Central memory CD4-positive, alpha-beta T cell (primary cell): ENCODE measurements around the gene AUTS2.

Experiments used
- DNase-seq: peaks from one replicate; pipeline ENCODE4 v3.0.0; 2022

AUTS2 gene

GRCh38 chr7:70374772-70375533 lies 776.7 kb downstream of the AUTS2 start:
- DNase-seq, result no peak

GRCh38 chr7:70376561-70377031 lies 778.3 kb downstream of the AUTS2 start:
- no peak for DNase-seq

GRCh38 chr7:70377957-70378356 lies 779.7 kb downstream of the AUTS2 start:
- DNase-seq, result no peak

- no peak for DNase-seq
Observed at GRCh38 chr7:70379210-70379609, 780.9 kb downstream of the AUTS2 start.

- DNase-seq, result no peak
Observed at GRCh38 chr7:70380421-70381015, 782.2 kb downstream of the AUTS2 start.

- no peak for DNase-seq
Observed at GRCh38 chr7:70383066-70383782, 784.9 kb downstream of the AUTS2 start.

- no peak for DNase-seq
Observed at GRCh38 chr7:70384024-70384423, 785.7 kb downstream of the AUTS2 start.

GRCh38 chr7:70384891-70385290 lies 786.6 kb downstream of the AUTS2 start:
- DNase-seq, result no peak

GRCh38 chr7:70387217-70387616 lies 788.9 kb downstream of the AUTS2 start:
- no peak for DNase-seq

GRCh38 chr7:70389531-70390151 lies 791.4 kb downstream of the AUTS2 start:
- DNase-seq, result no peak

- no peak for DNase-seq
Observed at GRCh38 chr7:70390251-70390650, 792.0 kb downstream of the AUTS2 start.

- no peak for DNase-seq
Observed at GRCh38 chr7:70392256-70392876, 794.1 kb downstream of the AUTS2 start.

- no peak for DNase-seq
Observed at GRCh38 chr7:70392877-70393435, 794.7 kb downstream of the AUTS2 start.

- DNase-seq, result no peak
Observed at GRCh38 chr7:70393956-70394355, 795.7 kb downstream of the AUTS2 start.

GRCh38 chr7:70400829-70401380 lies 802.6 kb downstream of the AUTS2 start:
- DNase-seq, result no peak

- DNase-seq, result no peak
Observed at GRCh38 chr7:70402069-70402468, 803.8 kb downstream of the AUTS2 start.

- no peak for DNase-seq
Observed at GRCh38 chr7:70405241-70405640, 807.0 kb downstream of the AUTS2 start.

- no peak for DNase-seq
Observed at GRCh38 chr7:70406186-70406949, 808.1 kb downstream of the AUTS2 start.

GRCh38 chr7:70406950-70407209 lies 808.6 kb downstream of the AUTS2 start:
- no peak for DNase-seq

GRCh38 chr7:70408477-70408876 lies 810.2 kb downstream of the AUTS2 start:
- no peak for DNase-seq

GRCh38 chr7:70408891-70409290 lies 810.6 kb downstream of the AUTS2 start:
- no peak for DNase-seq
